OCI-LY7 (cell line): ENCODE measurements around the gene CYRIA. TPM values are rescaled to one million over a fixed set of nuclear protein-coding genes. Genes with fewer than 3 reads are reported as not detected.

ENCODE experiments used
- BruUV-seq: library from RNA; stranded (reverse); fragments of 400-500 nt; replicated peaks from 2 replicates; lab custom pipeline; 2021; lab: Mats Ljungman, UMichigan
- CTCF ChIA-PET: fragments of 300-600 bp; sonication (Branson Sonifier 250); formaldehyde crosslinking; loops from one replicate; lab custom pipeline; 2022; ENCODE audit warnings: antibody characterized with exemption; ENCODE audit not compliant: unreplicated experiment; lab: Charles Lee
- POLR2A ChIA-PET: fragments of 300-600 bp; sonication (Branson Sonifier 250); formaldehyde crosslinking; loops from one replicate; lab custom pipeline; 2022; ENCODE audit warnings: antibody characterized with exemption; lab: Charles Lee
- DNase-seq: peaks from one replicate; pipeline ENCODE4 v3.0.0-alpha.2; 2015; ENCODE audit warnings: low spot score
- H2AFZ ChIP-seq: fragments of 200-600 bp; sonication (generic), shearing (Covaris generic); 2 replicates; pipeline ENCODE4 v1.6.1; 2014; ENCODE audit warnings: mild to moderate bottlenecking, antibody characterized with exemption, low read length, moderate library complexity
- H3K27ac ChIP-seq: fragments of 200-600 bp; sonication (generic); 2 replicates; pipeline ENCODE4 v1.5.1; 2014; ENCODE audit warnings: mixed run types, low read depth, mild to moderate bottlenecking, moderate library complexity, low read length, inconsistent platforms; ENCODE audit not compliant: poor library complexity, severe bottlenecking
- H3K36me3 ChIP-seq: fragments of 200-600 bp; sonication (generic); 2 replicates; pipeline ENCODE4 v1.6.1; 2014; ENCODE audit warnings: mild to moderate bottlenecking, antibody characterized with exemption, low read length, moderate library complexity, mixed read lengths; ENCODE audit not compliant: insufficient read depth
- H3K4me1 ChIP-seq: fragments of 200-600 bp; sonication (generic); 2 replicates; pipeline ENCODE4 v1.5.1; 2014; ENCODE audit warnings: mild to moderate bottlenecking, low read length; ENCODE audit not compliant: insufficient read depth, poor library complexity, severe bottlenecking
- H3K4me2 ChIP-seq: fragments of 200-600 bp; sonication (generic); 2 replicates; pipeline ENCODE4 v1.6.1; 2014; ENCODE audit warnings: mild to moderate bottlenecking, low read length
- H3K4me3 ChIP-seq: fragments of 200-600 bp; sonication (generic); 2 replicates; pipeline ENCODE4 v1.5.1; 2014; ENCODE audit warnings: mild to moderate bottlenecking, low read depth, low read length; ENCODE audit not compliant: poor library complexity, severe bottlenecking
- H3K79me2 ChIP-seq: fragments of 200-600 bp; sonication (generic); 2 replicates; pipeline ENCODE4 v1.6.1; 2016; ENCODE audit warnings: low read depth, mild to moderate bottlenecking, low read length, moderate library complexity, mixed read lengths; ENCODE audit not compliant: insufficient read depth
- H3K9me2 ChIP-seq: fragments of 200-600 bp; sonication (generic); 2 replicates; pipeline ENCODE4 v1.6.1; 2016; ENCODE audit warnings: mild to moderate bottlenecking, low read length, mixed read lengths; ENCODE audit not compliant: insufficient read depth
- H3K9me3 ChIP-seq: fragments of 200-600 bp; sonication (generic); 2 replicates; pipeline ENCODE4 v1.6.1; 2014; ENCODE audit warnings: mild to moderate bottlenecking, mixed run types, low read length, mixed read lengths
- H4K20me1 ChIP-seq: fragments of 200-600 bp; sonication (generic); 2 replicates; pipeline ENCODE4 v1.6.1; 2014; ENCODE audit warnings: mild to moderate bottlenecking, antibody characterized with exemption, low read length, moderate library complexity, mixed read lengths; ENCODE audit not compliant: insufficient read depth
- CTCF ChIP-seq: fragments of 200-600 bp; sonication (generic); conservative IDR thresholded peaks from 2 replicates; pipeline ENCODE4 v1.5.1; 2014; ENCODE audit warnings: mild to moderate bottlenecking, antibody characterized with exemption, low read length, moderate library complexity, mixed read lengths
- EZH2phosphoT487 ChIP-seq: fragments of 200-600 bp; sonication (generic); IDR thresholded peaks from 2 replicates; pipeline ENCODE4 v1.6.1; 2018; ENCODE audit warnings: low read depth, borderline replicate concordance, mild to moderate bottlenecking, mixed run types, antibody characterized with exemption, low read length, moderate library complexity, mixed read lengths
- intact Hi-C: fragments of 100-400 bp; cut with micrococcal nuclease; formaldehyde crosslinking; loops from one replicate; pipeline ENCODE4 v1.10.0; 2022; ENCODE audit not compliant: unreplicated experiment
- total RNA-seq, 2 experiments: library from RNA; depleted of rRNA in 1 of 2; stranded (reverse); fragments of >200 nt in 1 of 2; shearing (Covaris generic) in 1 of 2; gene quantifications; 2 replicates each; pipeline ENCODE4 v1.2.3, GENCODE V29; 2014 to 2022

The CYRIA gene
- total RNA-seq, 2 experiments from 2014 or later: 5.0 to 11.7 TPM

- TF ChIP-seq CTCF (no peak), EZH2phosphoT487 (no peak)
- Histone ChIP-seq H3K79me2 (peaks cover 13% of the 10 kb centered on the region; the same call in 1 of the 2 replicates), H3K27ac (peak overlapping the region; percentile 97), H3K9me2 (no peaks in the 10 kb centered on the region), H3K36me3 (peaks cover 25% of the 10 kb centered on the region), H4K20me1 (no peaks in the 10 kb centered on the region), H3K4me3 (peak overlapping the region; percentile 66), H3K4me1 (peaks cover 85% of the 10 kb centered on the region), H2AFZ (peak overlapping the region; percentile 23; the same call in 1 of the 2 replicates), H3K4me2 (peak overlapping the region; percentile 95), H3K9me3 (no peaks in the 10 kb centered on the region)
- ChIA-PET POLR2A (interaction anchor here (0.7 to 15.0 kb wide), 6 partner anchors 10 to 130 kb away, joined by 3 to 414 read pairs (median 5); partner anchors contain the start of gene CYRIA), CTCF (interaction anchor here (13.4 kb wide), 1 partner anchor 33 kb away, joined by 149 read pairs; no protein-coding TSS in a partner anchor)
- no TSS peak for BruUV-seq
- intact Hi-C loops: loop anchor here (10.0 kb wide), 1 partner anchor 540 kb away; no protein-coding TSS in a partner anchor
- no peak for DNase-seq
These were observed 41.2 kb downstream of the CYRIA start for GRCh38 chr2:16624436-16624780.

DNA sequence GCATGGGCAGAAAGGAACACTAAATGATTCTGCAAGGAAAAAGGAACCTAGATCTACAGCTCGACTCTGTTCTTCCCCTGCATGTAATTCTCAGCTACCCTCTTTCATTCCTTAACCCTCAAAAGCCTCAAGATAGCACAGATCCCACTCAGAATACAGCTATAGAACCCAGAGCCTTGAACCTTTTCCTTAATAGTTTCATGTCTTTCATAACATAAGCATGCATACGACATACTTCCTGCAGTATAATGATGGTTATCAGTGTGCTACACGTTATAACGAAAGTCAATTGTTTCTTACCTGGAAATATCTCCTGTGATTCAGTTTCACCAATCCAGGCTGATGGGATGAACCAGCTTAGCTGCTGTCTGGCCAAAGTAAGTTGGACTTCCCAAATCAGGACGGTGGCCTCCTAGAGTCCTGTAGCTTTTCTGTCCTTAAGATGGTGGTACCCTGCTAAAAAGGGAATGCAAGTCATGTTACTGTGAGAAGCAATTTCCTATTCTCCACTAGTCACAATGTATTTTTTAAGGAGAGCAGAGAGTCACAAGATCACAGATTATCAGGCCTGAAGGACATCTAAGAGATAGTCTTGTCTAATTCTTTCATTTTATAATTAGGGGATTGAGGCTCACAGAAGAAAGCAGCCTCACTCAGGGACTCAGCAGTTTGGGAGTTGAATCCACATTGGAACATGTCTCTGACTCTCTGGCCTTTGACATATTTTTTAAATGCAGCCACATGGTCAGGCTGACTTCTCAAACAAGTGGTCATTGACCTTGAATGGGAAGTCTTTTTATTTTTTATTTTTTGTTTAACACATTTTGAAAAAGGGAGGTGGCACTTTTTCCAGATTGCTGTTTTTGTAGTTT lies 41.8 kb downstream of the CYRIA start:
- peak overlapping the region; percentile 23; the same call in 1 of the 2 replicates for H2AFZ ChIP-seq
- ChIA-PET POLR2A (interaction anchor here (0.7 to 15.0 kb wide), 5 partner anchors 9 to 1024 kb away, joined by 3 to 414 read pairs (median 9); partner anchors contain the start of gene CYRIA), CTCF (interaction anchor here (0.7 to 13.4 kb wide), 3 partner anchors 10 to 133 kb away, joined by 4 to 149 read pairs (median 7); no protein-coding TSS in a partner anchor)
- no peaks in the 10 kb centered on the region for H3K9me3 ChIP-seq
- no peaks in the 10 kb centered on the region for H4K20me1 ChIP-seq
- peaks cover 79% of the 10 kb centered on the region for H3K4me1 ChIP-seq
- no peaks in the 10 kb centered on the region for H3K9me2 ChIP-seq
- H3K4me2 ChIP-seq: peak overlapping the region; percentile 95
- H3K79me2 ChIP-seq: peaks cover 13% of the 10 kb centered on the region; the same call in 1 of the 2 replicates
- peak overlapping the region; percentile 97 for H3K27ac ChIP-seq
- no peak overlapping the region for H3K4me3 ChIP-seq
- TF ChIP-seq CTCF (no peak), EZH2phosphoT487 (no peak)
- H3K36me3 ChIP-seq: peaks cover 30% of the 10 kb centered on the region
- TSS peak; percentile 37 for BruUV-seq
- no peak for DNase-seq
- intact Hi-C loops: loop anchor here (10.0 kb wide), 1 partner anchor 541 kb away; no protein-coding TSS in a partner anchor
